Pancreas (tissue), 10 donors: Measurements from ENCODE around the gene ATPAF1. TPM values are rescaled to one million over a fixed set of nuclear protein-coding genes. Genes with fewer than 3 reads are reported as not detected.
"Not testable (repeated sequence)": the region's sequence is repeated elsewhere in the genome, so short reads cannot be mapped to it uniquely, and the experiment has no call there.

Source experiments
- ATAC-seq, 4 donors: fragments of 200-7000 bp; cut with Tn5 transposase; one replicate each; pipeline versions ENCODE4 v1.8.0 to v1.9.1; 2020; ENCODE audit warnings: mild to moderate bottlenecking in 4 of 4, moderate library complexity in 4 of 4
- DNase-seq, 6 donors: peaks; one replicate each; pipeline ENCODE4 v3.0.0-alpha.2; 2020
- FAIRE-seq: peaks from 2 replicates; lab custom pipeline; 2012; peaks lifted over from hg19 to GRCh38; lab: Jason Lieb, UNC
- H3K27ac ChIP-seq, 4 donors: fragments of 200-600 bp; sonication (generic); 1 replicate in 3 of 4; 2 replicates in 1 of 4; pipeline versions ENCODE4 v1.5.0 to v1.8.0; 2020
- H3K27me3 ChIP-seq, 4 donors: fragments of 200-600 bp; one replicate each; pipeline ENCODE4 v1.8.0; 2021
- H3K36me3 ChIP-seq, 3 donors: fragments of 200-600 bp; sonication (generic) in 1 of 3; one replicate each; pipeline versions ENCODE4 v1.5.0 to v1.8.0; 2020 to 2021
- H3K4me1 ChIP-seq, 3 donors: fragments of 200-600 bp; one replicate each; pipeline ENCODE4 v1.8.0; 2021
- H3K4me3 ChIP-seq, 4 donors: fragments of 200-600 bp; sonication (generic) in 2 of 4; one replicate each; pipeline versions ENCODE4 v1.5.0 to v1.8.0; 2020 to 2021
- H3K9me3 ChIP-seq, 4 donors: fragments of 200-600 bp; one replicate each; pipeline ENCODE4 v1.8.0; 2021
- WGBS, 2 donors: extraction: QIAGEN DNeasy Blood & Tissue Kit; methylation state at CpG; one replicate each; pipeline ENCODE4 v1.1.7; 2013; 5-methylcytosine and 5-hydroxymethylcytosine counted together
- intact Hi-C, 3 donors: fragments of 100-400 bp; cut with DNase I; formaldehyde crosslinking; loops; one replicate each; pipeline versions ENCODE4 v1.11.1 to v1.14.2; 2022
- polyA plus RNA-seq, 2 donors: library from polyadenylated mRNA; stranded (reverse); fragments of 200-250 nt; gene quantifications; one replicate each; pipeline ENCODE4 v1.2.3, GENCODE V29; 2013
- total RNA-seq, 6 donors: library from RNA; stranded (reverse); fragmentation: NEBNext Ultra II Directional in 4 of 6; extraction: Animal tissue kit (Norgen Biotek cat#: 25700) in 4 of 6; gene quantifications; one replicate each; pipeline versions ENCODE4 v1.2.1 to v1.2.4, GENCODE V29; 2021 to 2023
- TF ChIP-seq, protein P1 (sequence below), 4 donors: fragments of 200-600 bp; sonication (generic) in 3 of 4; IDR thresholded peaks; one replicate each; pipeline versions ENCODE4 v1.5.0 to v1.8.0; 2021; ENCODE audit warnings: antibody characterized with exemption in 4 of 4
- donor health status: healthy with polysubstance abuse.
- donor health status: DM: no; HTN: no; CAD: no; lungs with moderate emphysema.
- donor health status: DM: no; HTN: no; CAD: no.
- donor health status: control.
- donor health status: control.
- donor health status: Bipolar disorder and iron deficiency.
- donor health status: DM: yes; HTN: yes; CAD: no.
- donor health status: DM: no; HTN: no; CAD: no.
- donor health status: DM: no; HTN: no; CAD: no.
- donor health status: DM: yes; HTN: yes; CAD: no.

The ATPAF1 gene
- total and polyA plus RNA-seq, 8 donors: 18.1 to 23.3 (median 21.5) TPM

DNA sequence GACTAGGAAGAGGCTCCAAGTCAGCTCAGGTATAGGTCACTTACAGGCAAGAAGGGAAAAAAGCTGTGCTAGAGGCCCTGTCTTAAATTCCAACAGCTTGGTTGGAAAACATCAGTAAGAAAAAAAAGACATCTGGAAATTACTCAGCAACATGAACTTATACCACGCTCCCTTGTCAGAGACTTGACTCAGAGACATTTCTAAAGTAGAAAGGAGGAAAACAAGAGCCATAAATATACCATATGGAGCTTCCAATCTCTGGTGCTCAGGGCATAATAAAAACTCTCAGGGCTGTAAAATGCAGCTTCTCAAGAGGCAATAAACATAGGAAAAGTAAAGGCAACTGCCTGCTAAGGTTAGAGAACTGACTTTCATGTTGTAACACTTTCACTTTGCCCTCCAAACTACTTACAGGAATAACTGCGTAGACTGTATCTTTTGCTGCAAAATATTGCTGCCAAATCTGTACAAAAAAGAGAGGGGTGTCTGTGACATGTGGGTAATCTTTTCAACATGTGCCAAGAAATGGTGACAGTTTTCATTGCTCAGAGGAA lies 14.7 kb downstream of the ATPAF1 start:
- Histone ChIP-seq H3K9me3 (no peaks in the 10 kb centered on the region), H3K4me3 (no peak overlapping the region), H3K4me1 (no peaks in the 10 kb centered on the region), H3K27ac (no peak overlapping the region), H3K36me3 (peaks cover 0 to 40% (median 8%) of the 10 kb centered on the region in 3 donors), H3K27me3 (no peaks in the 10 kb centered on the region)
- TF ChIP-seq, protein P1, sequence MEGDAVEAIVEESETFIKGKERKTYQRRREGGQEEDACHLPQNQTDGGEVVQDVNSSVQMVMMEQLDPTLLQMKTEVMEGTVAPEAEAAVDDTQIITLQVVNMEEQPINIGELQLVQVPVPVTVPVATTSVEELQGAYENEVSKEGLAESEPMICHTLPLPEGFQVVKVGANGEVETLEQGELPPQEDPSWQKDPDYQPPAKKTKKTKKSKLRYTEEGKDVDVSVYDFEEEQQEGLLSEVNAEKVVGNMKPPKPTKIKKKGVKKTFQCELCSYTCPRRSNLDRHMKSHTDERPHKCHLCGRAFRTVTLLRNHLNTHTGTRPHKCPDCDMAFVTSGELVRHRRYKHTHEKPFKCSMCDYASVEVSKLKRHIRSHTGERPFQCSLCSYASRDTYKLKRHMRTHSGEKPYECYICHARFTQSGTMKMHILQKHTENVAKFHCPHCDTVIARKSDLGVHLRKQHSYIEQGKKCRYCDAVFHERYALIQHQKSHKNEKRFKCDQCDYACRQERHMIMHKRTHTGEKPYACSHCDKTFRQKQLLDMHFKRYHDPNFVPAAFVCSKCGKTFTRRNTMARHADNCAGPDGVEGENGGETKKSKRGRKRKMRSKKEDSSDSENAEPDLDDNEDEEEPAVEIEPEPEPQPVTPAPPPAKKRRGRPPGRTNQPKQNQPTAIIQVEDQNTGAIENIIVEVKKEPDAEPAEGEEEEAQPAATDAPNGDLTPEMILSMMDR (IDR thresholded peaks at IDR 0.05): no peak
- FAIRE-seq (no peak), ATAC-seq (no peak), DNase-seq (no peak)
- WGBS, 2 donors: 92 to 97% methylated on average over 2 of the region's 2 CpGs
- intact Hi-C loops: no loop called here

DNA sequence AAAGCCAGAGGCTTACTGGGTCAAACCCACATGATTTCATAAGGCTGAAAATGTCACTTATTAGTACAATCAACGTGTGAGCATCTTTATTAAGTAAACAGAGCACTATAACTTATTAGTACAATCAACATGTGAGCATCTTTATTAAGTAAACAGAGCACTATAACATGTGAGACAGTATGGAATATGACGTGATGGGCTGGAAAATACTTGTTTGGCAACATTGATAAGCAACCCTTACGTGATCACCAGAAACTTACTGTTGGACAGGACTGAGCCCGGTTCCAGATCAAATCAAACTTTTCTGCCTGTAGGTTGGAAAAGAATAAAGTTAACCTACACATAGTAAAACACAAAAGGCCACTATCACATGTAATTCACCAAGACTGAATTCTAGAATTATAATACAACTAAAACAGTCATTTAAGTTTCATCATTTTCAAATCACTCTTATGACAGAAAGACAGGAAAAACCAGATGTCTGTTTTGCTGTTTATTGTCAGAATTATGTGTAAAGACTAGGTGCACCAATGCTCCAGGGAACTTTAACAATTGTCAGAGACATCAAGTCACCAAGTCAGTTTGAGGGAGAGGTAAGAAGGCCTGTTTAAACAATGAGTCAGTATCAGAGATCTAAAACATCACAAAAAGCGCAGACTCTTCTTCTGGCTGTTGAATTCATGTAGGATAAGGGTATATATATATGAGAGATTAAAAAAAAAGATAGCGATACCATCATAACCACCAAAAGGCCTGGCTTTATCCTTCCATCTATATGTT lies 15.7 kb downstream of the ATPAF1 start:
- WGBS, 2 donors: 70% methylated on average over 6 of the region's 6 CpGs
- Histone ChIP-seq H3K4me3 (no peak overlapping the region), H3K27ac (no peak overlapping the region), H3K27me3 (no peaks in the 10 kb centered on the region), H3K9me3 (no peaks in the 10 kb centered on the region), H3K36me3 (peaks cover 0 to 32% (median 4%) of the 10 kb centered on the region in 3 donors), H3K4me1 (no peaks in the 10 kb centered on the region)
- ATAC-seq: no peak
- intact Hi-C loops: no loop called here
- no peak for FAIRE-seq
- no peak for DNase-seq
- TF ChIP-seq, protein P1 (IDR thresholded peaks at IDR 0.05): no peak

DNA sequence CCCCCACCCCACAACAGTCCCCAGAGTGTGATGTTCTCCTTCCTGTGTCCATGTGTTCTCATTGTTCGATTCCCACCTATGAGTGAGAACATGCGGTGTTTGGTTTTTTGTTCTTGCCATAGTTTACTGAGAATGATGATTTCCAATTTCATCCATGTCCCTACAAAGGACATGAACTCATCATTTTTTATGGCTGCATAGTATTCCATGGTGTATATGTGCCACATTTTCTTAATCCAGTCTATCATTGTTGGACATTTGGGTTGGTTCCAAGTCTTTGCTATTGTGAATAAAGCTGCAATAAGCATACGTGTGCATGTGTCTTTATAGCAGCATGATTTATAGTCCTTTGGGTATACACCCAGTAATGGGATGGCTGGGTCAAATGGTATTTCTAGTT lies 17.0 kb downstream of the ATPAF1 start:
- intact Hi-C loops, H3K4me3 ChIP-seq, DNase-seq, H3K27me3 ChIP-seq, H3K4me1 ChIP-seq, H3K9me3 ChIP-seq, ATAC-seq, FAIRE-seq, H3K27ac ChIP-seq: not testable (repeated sequence)
- WGBS, 2 donors: 94 to 97% methylated on average over 3 of the region's 3 CpGs
- H3K36me3 ChIP-seq: peaks cover 0 to 27% (median 3%) of the 10 kb centered on the region in 3 donors

DNA sequence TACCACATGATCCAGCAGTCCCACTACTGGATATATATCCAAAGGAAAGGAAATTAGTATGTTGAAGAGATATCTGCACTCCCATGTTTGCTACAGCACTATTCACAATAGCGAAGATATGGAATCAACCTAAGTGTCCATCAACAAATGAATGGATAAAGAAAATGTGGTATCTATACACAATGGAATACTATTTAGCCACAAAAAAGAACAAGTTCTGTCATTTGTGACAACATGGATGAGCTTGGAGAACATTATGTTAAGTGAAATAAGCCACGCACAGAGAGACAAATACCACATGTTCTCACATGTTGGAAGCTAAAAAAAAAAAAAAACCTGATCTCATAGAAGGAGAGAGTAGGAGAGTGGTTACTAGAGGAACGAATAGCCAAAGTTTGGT lies 17.7 kb downstream of the ATPAF1 start:
- DNase-seq (no peak), ATAC-seq (no peak), FAIRE-seq (no peak)
- TF ChIP-seq, protein P1 (IDR thresholded peaks at IDR 0.05): no peak
- 99% methylated on average over 3 of the region's 3 CpGs for WGBS, 2 donors
- Histone ChIP-seq H3K4me1 (no peaks in the 10 kb centered on the region), H3K36me3 (peaks cover 0 to 23% (median 0%) of the 10 kb centered on the region in 3 donors), H3K27ac (no peak overlapping the region), H3K27me3 (no peaks in the 10 kb centered on the region), H3K9me3 (no peaks in the 10 kb centered on the region), H3K4me3 (no peak overlapping the region)
- intact Hi-C loops: no loop called here

DNA sequence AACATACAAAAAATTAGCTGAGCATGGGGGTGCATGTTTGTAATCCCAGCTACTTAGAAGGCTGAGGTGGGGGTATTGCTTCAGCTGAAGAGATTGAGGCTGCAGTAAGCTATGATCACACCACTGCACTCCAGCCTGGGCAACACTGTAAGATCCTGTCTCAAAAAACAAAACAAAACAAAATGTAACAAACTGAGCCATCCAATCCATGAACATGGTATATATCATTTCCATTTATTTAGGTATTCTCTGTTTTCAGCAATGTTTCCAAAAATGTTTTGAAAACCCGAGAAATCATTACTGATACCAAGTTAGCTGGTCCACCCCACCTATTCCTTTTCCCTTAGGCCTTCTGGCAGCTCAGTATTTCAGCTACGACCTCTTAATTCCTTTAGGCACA lies 18.4 kb downstream of the ATPAF1 start:
- H3K9me3 ChIP-seq: no peaks in the 10 kb centered on the region
- FAIRE-seq (no peak), DNase-seq (no peak), ATAC-seq (no peak)
- H3K27ac ChIP-seq: no peak overlapping the region
- peaks cover 0 to 16% (median 0%) of the 10 kb centered on the region in 3 donors for H3K36me3 ChIP-seq
- H3K4me3 ChIP-seq: no peak overlapping the region
- peaks cover 0 to 4% (median 0%) of the 10 kb centered on the region in 3 donors for H3K4me1 ChIP-seq
- TF ChIP-seq, protein P1 (IDR thresholded peaks at IDR 0.05): no peak
- no peaks in the 10 kb centered on the region for H3K27me3 ChIP-seq
- intact Hi-C loops: no loop called here
- 98 to 100% methylated on average over 2 of the region's 2 CpGs for WGBS, 2 donors
